ENCODE data around the gene LTB4R2.

DNA sequence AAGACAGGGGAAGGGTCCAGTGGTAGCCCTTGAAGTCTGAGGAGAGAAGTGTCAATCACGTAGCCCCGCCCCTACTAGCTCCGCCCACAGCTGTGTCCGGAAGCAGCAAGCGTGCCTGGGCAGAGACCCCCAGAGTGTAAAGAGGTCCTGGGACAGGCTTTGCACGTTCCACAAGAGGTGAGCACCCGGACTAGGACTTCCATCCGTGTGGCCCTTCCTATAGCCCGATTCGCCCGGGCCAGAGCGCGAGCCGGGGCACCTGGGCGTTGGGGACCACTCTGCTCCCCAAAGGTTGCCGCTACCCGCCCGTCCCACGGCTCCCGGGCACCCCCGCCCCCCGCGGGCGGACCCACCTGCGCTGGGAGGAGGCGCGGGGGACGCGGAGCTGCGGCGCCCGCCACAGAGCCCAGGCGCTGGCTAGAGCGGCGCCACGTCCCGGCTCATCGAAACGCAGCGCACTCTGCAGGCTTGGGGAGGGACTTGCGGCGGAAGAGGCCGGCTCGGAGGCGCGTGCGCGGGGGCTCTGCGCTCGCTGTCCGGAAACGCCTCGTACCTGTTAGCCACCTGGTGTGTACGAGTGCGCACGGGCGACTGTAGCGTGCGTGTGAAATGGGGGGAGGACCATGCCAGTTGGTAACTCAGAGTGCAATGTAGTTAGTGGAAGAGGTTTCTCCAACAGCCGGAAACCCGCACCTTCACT is 38.7 kb upstream of the LTB4R2 start, which contains the start of gene RABGGTA:
- TF ChIP-seq, protein P1, sequence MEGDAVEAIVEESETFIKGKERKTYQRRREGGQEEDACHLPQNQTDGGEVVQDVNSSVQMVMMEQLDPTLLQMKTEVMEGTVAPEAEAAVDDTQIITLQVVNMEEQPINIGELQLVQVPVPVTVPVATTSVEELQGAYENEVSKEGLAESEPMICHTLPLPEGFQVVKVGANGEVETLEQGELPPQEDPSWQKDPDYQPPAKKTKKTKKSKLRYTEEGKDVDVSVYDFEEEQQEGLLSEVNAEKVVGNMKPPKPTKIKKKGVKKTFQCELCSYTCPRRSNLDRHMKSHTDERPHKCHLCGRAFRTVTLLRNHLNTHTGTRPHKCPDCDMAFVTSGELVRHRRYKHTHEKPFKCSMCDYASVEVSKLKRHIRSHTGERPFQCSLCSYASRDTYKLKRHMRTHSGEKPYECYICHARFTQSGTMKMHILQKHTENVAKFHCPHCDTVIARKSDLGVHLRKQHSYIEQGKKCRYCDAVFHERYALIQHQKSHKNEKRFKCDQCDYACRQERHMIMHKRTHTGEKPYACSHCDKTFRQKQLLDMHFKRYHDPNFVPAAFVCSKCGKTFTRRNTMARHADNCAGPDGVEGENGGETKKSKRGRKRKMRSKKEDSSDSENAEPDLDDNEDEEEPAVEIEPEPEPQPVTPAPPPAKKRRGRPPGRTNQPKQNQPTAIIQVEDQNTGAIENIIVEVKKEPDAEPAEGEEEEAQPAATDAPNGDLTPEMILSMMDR (IDR thresholded peaks at IDR 0.05), result peak; percentile 67 to 89 (median 77)
- peak; percentile 70 to 83 for TF ChIP-seq POLR2A (IDR thresholded peaks at IDR 0.05)
